ENCODE data around the gene SLCO1B3. TPM values are rescaled to one million over a fixed set of nuclear protein-coding genes. Genes with fewer than 3 reads are reported as not detected.

Gene SLCO1B3
- total and polyA plus RNA-seq, 2 of the 4 experiments (the other 2 are of a cell fraction), result not detected

GRCh38 chr12:20963762-20964161 lies 153.3 kb downstream of the SLCO1B3 start:
- H2AK5ac ChIP-seq (ENCODE audit: low read depth, low read length), result no peak overlapping the region
- no peaks in the 10 kb centered on the region for H3K27me3 ChIP-seq (ENCODE audit: control insufficient read depth, insufficient read depth, low read length)
- H3K79me1 ChIP-seq (ENCODE audit: low read depth in 1 of 2, low read length in 2 of 2), result no peaks in the 10 kb centered on the region
- TF ChIP-seq BHLHE40 (IDR thresholded peaks at IDR 0.05; ENCODE audit: low read depth, low read length), result no peak
- TF ChIP-seq CEBPB (IDR thresholded peaks at IDR 0.05; ENCODE audit: low read depth, low read length), result no peak
- TF ChIP-seq POLR2A (IDR thresholded peaks at IDR 0.05; ENCODE audit: low read depth, low read length), result no peak
- TF ChIP-seq MAFK (IDR thresholded peaks at IDR 0.05; ENCODE audit: low read depth, low read length), result no peak
- TF ChIP-seq NFE2L2 (IDR thresholded peaks at IDR 0.05; ENCODE audit: low read depth, low read length), result no peak
- TF ChIP-seq SMC3 (IDR thresholded peaks at IDR 0.05; ENCODE audit: low read depth, low read length), result no peak
- TF ChIP-seq RFX5 (IDR thresholded peaks at IDR 0.05; ENCODE audit: low read depth, low read length), result no peak
- no peak for TF ChIP-seq MAZ (IDR thresholded peaks at IDR 0.05; ENCODE audit: borderline replicate concordance, low read depth, low read length)
- TF ChIP-seq RAD21 (IDR thresholded peaks at IDR 0.05; ENCODE audit: low read length), result no peak
- TF ChIP-seq, protein P1, sequence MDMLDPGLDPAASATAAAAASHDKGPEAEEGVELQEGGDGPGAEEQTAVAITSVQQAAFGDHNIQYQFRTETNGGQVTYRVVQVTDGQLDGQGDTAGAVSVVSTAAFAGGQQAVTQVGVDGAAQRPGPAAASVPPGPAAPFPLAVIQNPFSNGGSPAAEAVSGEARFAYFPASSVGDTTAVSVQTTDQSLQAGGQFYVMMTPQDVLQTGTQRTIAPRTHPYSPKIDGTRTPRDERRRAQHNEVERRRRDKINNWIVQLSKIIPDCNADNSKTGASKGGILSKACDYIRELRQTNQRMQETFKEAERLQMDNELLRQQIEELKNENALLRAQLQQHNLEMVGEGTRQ (IDR thresholded peaks at IDR 0.05; ENCODE audit: low read depth, low read length), result no peak
- TF ChIP-seq, protein P2, sequence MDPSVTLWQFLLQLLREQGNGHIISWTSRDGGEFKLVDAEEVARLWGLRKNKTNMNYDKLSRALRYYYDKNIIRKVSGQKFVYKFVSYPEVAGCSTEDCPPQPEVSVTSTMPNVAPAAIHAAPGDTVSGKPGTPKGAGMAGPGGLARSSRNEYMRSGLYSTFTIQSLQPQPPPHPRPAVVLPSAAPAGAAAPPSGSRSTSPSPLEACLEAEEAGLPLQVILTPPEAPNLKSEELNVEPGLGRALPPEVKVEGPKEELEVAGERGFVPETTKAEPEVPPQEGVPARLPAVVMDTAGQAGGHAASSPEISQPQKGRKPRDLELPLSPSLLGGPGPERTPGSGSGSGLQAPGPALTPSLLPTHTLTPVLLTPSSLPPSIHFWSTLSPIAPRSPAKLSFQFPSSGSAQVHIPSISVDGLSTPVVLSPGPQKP (IDR thresholded peaks at IDR 0.05; ENCODE audit: borderline replicate concordance, low read depth, low read length), result no peak
- TF ChIP-seq MXI1 (IDR thresholded peaks at IDR 0.05; ENCODE audit: borderline replicate concordance, low read depth, low read length), result no peak
- TF ChIP-seq CHD1 (IDR thresholded peaks at IDR 0.05; ENCODE audit: low read depth, low read length), result no peak
- TF ChIP-seq, protein P3, sequence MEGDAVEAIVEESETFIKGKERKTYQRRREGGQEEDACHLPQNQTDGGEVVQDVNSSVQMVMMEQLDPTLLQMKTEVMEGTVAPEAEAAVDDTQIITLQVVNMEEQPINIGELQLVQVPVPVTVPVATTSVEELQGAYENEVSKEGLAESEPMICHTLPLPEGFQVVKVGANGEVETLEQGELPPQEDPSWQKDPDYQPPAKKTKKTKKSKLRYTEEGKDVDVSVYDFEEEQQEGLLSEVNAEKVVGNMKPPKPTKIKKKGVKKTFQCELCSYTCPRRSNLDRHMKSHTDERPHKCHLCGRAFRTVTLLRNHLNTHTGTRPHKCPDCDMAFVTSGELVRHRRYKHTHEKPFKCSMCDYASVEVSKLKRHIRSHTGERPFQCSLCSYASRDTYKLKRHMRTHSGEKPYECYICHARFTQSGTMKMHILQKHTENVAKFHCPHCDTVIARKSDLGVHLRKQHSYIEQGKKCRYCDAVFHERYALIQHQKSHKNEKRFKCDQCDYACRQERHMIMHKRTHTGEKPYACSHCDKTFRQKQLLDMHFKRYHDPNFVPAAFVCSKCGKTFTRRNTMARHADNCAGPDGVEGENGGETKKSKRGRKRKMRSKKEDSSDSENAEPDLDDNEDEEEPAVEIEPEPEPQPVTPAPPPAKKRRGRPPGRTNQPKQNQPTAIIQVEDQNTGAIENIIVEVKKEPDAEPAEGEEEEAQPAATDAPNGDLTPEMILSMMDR (conservative IDR thresholded peaks at IDR 0.05; ENCODE audit: low read depth, low read length), result no peak
- no peak for TF ChIP-seq FOS (IDR thresholded peaks at IDR 0.05; ENCODE audit: low read depth, low read length)
- TF ChIP-seq RCOR1 (IDR thresholded peaks at IDR 0.05; ENCODE audit: insufficient replicate concordance, low read length), result no peak
- CTCF ChIA-PET, result no interaction called here
- no peaks in the 10 kb centered on the region for H3K9me1 ChIP-seq (ENCODE audit: insufficient read depth, low read length)
- no peak overlapping the region for H3K4ac ChIP-seq (ENCODE audit: low read depth, low read length)
- no peak overlapping the region for H2BK120ac ChIP-seq (ENCODE audit: low read depth, low read length)
- no peak overlapping the region for H2AFZ ChIP-seq (replicated peaks; ENCODE audit: low read length, poor library complexity)
- ATAC-seq (ENCODE audit: low read depth) (no peak), DNase-seq (no peak)
- H3K9ac ChIP-seq (ENCODE audit: low read depth, low read length), result no peak overlapping the region
- in situ Hi-C loops (cut with MboI; ENCODE audit: low sequenced_read_pairs), result no loop called here
- H3K4me2 ChIP-seq (ENCODE audit: low read depth, low read length), result no peak overlapping the region
- H2BK15ac ChIP-seq (ENCODE audit: low read depth, low read length), result no peak overlapping the region
- H3K18ac ChIP-seq (ENCODE audit: low read depth, low read length), result no peak overlapping the region
- 20% methylated on average over 1 of the region's 4 CpGs; no CpG with 5 or more reads in 1 of the 2 experiments for WGBS, 2 experiments (ENCODE audit: extremely low coverage in 2 of 2, insufficient read length in 1 of 2)
- no peak overlapping the region for H3K4me3 ChIP-seq (ENCODE audit: insufficient read depth, low read depth, low read length)
- no peak overlapping the region for H3K23ac ChIP-seq (ENCODE audit: low read depth, low read length)
- POLR2A ChIA-PET (ENCODE audit: unreplicated experiment), result no interaction called here
- dilution Hi-C loops (cut with HindIII; ENCODE audit: low sequenced_read_pairs, unreplicated experiment), result no loop called here
- H3K9me3 ChIP-seq (ENCODE audit: control insufficient read depth, insufficient read depth, low read length), result 0 out of 2 replicates have a peak, but pooled peaks cover 2% of the 10 kb centered on the region
- no peaks in the 10 kb centered on the region for H3K4me1 ChIP-seq (ENCODE audit: control insufficient read depth, insufficient read depth, low read length)
- intact Hi-C loops (cut with micrococcal nuclease), result no loop called here
- no TSS peak for BruUV-seq (replicated peaks)
- H4K91ac ChIP-seq (ENCODE audit: insufficient read depth, low read depth, low read length), result no peak overlapping the region
- no peak overlapping the region for H4K5ac ChIP-seq (ENCODE audit: low read depth, low read length)
- no peaks in the 10 kb centered on the region for H3K36me3 ChIP-seq (ENCODE audit: control insufficient read depth, insufficient read depth, low read length)
- H2BK20ac ChIP-seq (ENCODE audit: low read depth, low read length), result no peak overlapping the region
- H3K27ac ChIP-seq (ENCODE audit: insufficient read depth, low read length), result no peak overlapping the region
- no peak overlapping the region for H3K56ac ChIP-seq (ENCODE audit: extremely low read depth, insufficient read depth, low read length)
- no peak overlapping the region for H3K14ac ChIP-seq (replicated peaks; ENCODE audit: low read depth, low read length)
- no peak overlapping the region for H2BK5ac ChIP-seq (ENCODE audit: low read depth, low read length, poor library complexity, severe bottlenecking)
- H2AK9ac ChIP-seq (replicated peaks; ENCODE audit: low read depth, low read length, poor library complexity), result no peak overlapping the region
- no peaks in the 10 kb centered on the region for H4K20me1 ChIP-seq (ENCODE audit: insufficient read depth, low read length)
- no peak overlapping the region for H4K8ac ChIP-seq (ENCODE audit: low read depth in 2 of 2, low read length in 2 of 2)
